NCI-H128 (cell line): Measurements from ENCODE around the gene INTS2.
"Not testable (repeated sequence)": the region's sequence is repeated elsewhere in the genome, so short reads cannot be mapped to it uniquely, and the experiment has no call there.

ENCODE experiments used
- DNase-seq: peaks from one replicate; lab custom pipeline; 2025; ENCODE audit not compliant: unreplicated experiment; lab: John Stamatoyannopoulos, UW

INTS2 gene

GRCh38 chr17:61927208-61928100 lies at the start of gene INTS2:
Gene INTS2, minus strand, starts transcription at chr17:61927982. Its CDS starts 1,338 bp downstream, at chr17:61926644.
- peak; percentile 62 for DNase-seq

GRCh38 chr17:61974115-61974514 lies 46.3 kb upstream of the INTS2 start:
- no peak for DNase-seq

GRCh38 chr17:61972311-61972710 lies 44.5 kb upstream of the INTS2 start:
- DNase-seq, result no peak

- DNase-seq, result no peak
Measured at GRCh38 chr17:61970030-61970429, 42.2 kb upstream of the INTS2 start.

GRCh38 chr17:61968757-61969156 lies 41.0 kb upstream of the INTS2 start:
- no peak for DNase-seq

GRCh38 chr17:61967729-61968128 lies 39.9 kb upstream of the INTS2 start:
- no peak for DNase-seq

GRCh38 chr17:61966191-61966590 lies 38.4 kb upstream of the INTS2 start:
- no peak for DNase-seq

GRCh38 chr17:61955619-61956018 lies 27.8 kb upstream of the INTS2 start:
- DNase-seq, result no peak

GRCh38 chr17:61947367-61948078 lies 19.7 kb upstream of the INTS2 start:
- DNase-seq, result no peak

GRCh38 chr17:61946359-61946758 lies 18.6 kb upstream of the INTS2 start:
- DNase-seq, result no peak

GRCh38 chr17:61943117-61943516 lies 15.3 kb upstream of the INTS2 start:
- no peak for DNase-seq

GRCh38 chr17:61942085-61942484 lies 14.3 kb upstream of the INTS2 start:
- no peak for DNase-seq

GRCh38 chr17:61928101-61928436 lies 287 bp upstream of the INTS2 start:
- no peak for DNase-seq

- no peak for DNase-seq
Measured at GRCh38 chr17:61926826-61927207, 965 bp downstream of the INTS2 start.

- not testable (repeated sequence) for DNase-seq
Measured at GRCh38 chr17:61915162-61915561, 12.6 kb downstream of the INTS2 start.

GRCh38 chr17:61908292-61909037 lies 19.3 kb downstream of the INTS2 start:
- DNase-seq, result no peak

- no peak for DNase-seq
Measured at GRCh38 chr17:61907361-61907760, 20.4 kb downstream of the INTS2 start.

- no peak for DNase-seq
Measured at GRCh38 chr17:61904094-61904710, 23.6 kb downstream of the INTS2 start.

GRCh38 chr17:61903251-61903650 lies 24.5 kb downstream of the INTS2 start:
- DNase-seq, result no peak

GRCh38 chr17:61897548-61898180 lies 30.1 kb downstream of the INTS2 start:
- DNase-seq, result no peak

- no peak for DNase-seq
Measured at GRCh38 chr17:61895391-61895790, 32.4 kb downstream of the INTS2 start.
